ENCODE data around the gene NXPE1.
"Not testable (repeated sequence)": the region's sequence is repeated elsewhere in the genome, so short reads cannot be mapped to it uniquely, and the experiment has no call there.

NXPE1 gene

DNA sequence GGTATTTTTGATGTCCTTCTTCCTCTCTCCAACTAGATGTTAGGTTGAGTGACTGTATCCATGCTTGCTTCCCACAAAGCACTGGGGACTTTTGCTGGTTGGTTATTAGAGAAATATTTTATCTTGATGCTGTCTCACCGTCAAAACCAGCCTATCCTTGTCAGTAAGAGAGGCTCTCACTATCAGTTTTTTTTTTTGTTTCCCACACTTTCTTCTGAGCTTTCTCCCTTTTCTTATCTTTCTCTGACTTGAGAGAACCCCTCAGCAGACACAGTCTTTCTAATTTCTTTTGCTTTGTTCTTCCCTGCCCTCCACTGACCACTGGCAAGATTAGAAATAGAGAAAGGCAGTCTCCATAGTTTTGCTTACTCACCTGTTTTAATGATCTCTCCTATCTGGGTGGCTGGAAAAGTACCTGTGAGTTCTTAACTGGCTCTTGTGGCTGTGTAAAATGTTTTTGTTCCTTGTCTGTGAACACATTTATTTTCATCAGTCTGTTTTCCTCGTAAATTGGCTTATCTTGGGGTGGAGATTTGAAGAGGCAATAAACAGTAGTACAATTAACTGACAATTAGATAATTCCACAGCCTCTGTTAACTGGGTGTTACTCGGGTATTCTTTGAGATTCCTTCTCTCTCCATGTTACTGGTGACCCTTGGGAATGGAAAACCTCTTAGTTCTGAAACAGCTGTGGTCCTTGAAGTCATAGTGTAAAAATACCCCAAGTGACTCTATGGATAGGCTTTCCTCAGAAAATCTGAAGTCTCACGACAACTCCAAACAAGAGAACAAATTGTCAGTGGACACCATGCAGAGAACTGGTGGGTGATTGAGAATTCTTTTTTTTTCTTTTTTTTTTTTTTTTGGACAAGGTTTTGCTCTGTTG, at the start of gene NXPE1:
Gene NXPE1, minus strand, starts transcription at position 457 of the 886 bp plus-strand sequence. CDS start 8,680 bp downstream, outside the sequence.
- H3K4me3 ChIP-seq (ENCODE audit: low read depth, low read length) = no peak within 1 kb of the TSS

DNA sequence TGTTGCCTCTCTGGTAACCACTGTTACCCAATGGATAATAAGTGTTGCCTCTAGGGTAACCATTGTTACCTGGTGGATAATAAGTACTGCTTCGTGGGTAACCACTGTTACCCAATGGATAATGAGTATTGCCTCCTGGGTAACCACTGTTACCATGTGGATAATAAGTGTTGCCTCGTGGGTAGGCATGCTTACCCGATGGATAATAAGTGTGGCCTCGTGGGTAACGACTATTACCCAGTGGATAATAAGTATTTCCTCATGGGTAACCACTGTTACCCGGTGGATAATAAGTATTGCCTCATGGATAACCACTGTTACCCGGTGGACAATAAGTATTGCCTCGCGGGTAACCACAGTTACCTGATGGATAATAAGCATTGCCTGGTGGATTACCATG, 49.7 kb upstream of the NXPE1 start:
- no peak overlapping the region for H3K4me3 ChIP-seq (ENCODE audit: low read depth, low read length)

DNA sequence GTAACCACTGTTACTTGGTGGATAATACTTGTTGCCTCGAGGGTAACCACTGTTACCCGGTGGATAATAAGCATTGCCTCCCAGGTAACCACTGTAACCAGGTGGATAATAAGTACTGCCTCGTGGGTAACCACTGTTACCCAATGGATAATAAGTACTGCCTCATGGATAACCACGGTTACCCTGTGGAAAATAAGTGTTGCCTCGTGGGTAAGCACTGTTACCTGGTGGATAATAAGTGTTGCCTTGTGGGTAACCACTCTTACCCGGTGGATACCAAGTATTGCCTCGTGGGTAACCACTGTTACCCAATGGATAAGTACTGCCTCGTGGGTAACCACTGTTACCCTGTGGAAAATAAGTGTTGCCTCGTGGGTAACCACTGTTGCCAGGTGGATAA, 48.9 kb upstream of the NXPE1 start:
- H3K4me3 ChIP-seq (ENCODE audit: low read depth, low read length) = not testable (repeated sequence)

DNA sequence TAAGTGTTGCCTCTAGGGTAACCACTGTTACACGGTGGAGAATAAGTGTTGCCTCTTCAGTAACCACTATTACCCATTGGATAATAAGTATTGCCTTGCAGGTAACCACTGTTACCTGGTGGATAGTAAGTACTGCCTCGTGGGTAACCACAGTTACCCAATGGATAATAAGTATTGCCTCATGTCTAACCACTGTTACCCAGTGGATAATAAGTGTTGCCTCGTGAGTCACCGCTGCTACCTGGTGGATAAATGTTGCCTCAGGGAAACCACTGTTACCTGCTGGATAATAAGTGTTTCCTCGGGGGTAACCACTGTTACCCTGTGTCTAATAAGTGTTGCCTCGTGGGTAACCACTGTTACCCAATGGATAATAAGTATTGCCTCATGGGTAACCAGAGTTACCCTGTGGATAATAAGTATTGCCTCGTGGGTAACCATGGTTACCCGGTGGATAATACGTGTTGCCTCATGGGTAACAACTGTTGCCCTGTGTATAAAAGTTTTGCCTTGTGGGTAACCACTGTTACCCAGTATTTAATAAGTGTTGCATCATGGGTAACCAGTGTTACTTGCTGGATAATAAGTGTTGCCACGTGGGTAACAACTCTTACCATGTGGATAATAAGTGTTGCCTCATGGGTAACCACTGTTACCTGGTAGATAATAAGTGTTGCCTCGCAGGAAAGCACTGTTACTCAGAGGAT, 48.2 kb upstream of the NXPE1 start:
- H3K4me3 ChIP-seq (ENCODE audit: low read depth, low read length) = no peak overlapping the region

DNA sequence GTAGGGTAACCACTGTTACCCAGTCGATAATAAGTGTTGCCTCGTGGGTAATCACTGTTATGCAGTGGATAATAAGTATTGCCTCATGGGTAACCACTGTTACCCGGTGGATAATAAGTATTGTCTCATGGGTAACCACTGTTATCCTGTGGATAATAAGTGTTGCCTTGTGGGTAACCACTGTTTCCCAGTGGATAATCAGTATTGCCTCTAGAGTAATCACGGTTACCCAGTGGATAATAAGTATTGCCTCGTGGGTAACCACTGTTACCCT, 47.1 kb upstream of the NXPE1 start:
- not testable (repeated sequence) for H3K4me3 ChIP-seq (ENCODE audit: low read depth, low read length)

DNA sequence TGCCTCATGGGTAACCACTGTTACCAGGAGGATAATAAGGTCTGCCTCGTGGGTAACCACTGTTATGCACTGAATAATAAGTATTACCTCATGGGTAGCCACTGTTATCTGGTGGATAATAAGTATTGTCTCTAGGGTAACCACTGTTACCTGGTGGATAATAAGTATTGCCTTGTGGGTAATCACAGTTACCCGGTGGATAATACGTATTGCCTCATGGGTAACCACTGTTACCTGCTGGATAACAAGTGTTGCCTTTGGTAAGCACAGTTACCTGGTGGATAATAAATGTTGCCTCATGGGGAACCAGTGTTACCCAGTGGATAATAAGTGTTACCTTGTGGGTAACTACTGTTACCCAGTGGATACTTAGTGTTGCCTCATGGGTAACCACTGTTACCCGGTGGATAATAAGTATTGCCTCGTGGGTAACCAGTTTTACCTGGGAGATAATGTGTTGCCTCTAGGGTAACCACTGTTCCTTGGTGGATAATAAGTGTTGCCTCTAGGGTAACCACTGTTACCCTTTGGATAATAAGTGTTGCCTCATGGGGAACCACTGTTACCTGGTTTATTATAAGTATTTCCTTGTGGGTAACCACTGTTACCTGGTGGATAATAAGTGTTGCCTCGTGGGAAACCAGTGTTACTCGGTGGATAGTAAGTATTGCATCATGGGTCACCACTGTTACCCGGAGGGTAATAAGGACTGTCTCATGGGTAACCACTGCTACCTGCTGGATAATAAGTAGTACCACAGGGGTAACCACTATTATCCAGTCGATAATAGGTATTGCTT, 46.5 kb upstream of the NXPE1 start:
- no peak overlapping the region for H3K4me3 ChIP-seq (ENCODE audit: low read depth, low read length)

DNA sequence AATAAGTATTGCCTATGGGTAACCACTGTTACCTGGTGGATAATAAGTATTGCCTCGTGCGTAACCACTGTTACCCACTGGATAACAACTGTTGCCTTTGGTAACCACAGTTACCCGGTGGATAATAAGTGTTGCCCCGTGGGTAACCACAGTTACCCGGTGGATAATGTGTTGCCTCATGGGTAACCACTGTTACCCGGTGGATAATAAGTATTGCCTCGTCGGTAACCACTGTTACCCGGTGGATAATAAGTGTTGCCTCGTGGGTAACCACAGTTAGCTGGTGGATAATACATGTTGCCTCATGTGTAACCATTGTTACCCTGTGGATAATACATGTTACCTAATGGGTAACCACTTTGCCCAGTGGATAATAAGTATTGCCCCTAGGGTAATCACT, 45.7 kb upstream of the NXPE1 start:
- H3K4me3 ChIP-seq (ENCODE audit: low read depth, low read length) = no peak overlapping the region

DNA sequence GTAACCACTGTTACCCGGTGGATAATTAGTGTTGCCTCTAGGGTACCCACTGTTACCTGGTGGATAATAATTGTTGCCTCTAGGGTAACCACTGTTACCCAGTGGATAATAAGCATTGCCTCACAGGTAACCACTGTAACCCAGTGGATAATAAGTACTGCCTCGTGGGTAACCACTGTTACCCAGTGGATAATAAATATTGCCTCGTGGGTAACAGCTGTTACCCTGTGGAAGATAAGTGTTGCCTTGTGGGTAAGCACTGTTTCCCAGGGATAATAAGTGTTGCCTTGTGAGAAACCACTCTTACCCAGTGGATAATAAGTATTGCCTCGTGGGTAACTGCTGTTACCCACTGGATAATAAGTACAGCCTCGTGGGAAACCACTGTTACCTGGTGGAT, 45.2 kb upstream of the NXPE1 start:
- H3K4me3 ChIP-seq (ENCODE audit: low read depth, low read length) = no peak overlapping the region

DNA sequence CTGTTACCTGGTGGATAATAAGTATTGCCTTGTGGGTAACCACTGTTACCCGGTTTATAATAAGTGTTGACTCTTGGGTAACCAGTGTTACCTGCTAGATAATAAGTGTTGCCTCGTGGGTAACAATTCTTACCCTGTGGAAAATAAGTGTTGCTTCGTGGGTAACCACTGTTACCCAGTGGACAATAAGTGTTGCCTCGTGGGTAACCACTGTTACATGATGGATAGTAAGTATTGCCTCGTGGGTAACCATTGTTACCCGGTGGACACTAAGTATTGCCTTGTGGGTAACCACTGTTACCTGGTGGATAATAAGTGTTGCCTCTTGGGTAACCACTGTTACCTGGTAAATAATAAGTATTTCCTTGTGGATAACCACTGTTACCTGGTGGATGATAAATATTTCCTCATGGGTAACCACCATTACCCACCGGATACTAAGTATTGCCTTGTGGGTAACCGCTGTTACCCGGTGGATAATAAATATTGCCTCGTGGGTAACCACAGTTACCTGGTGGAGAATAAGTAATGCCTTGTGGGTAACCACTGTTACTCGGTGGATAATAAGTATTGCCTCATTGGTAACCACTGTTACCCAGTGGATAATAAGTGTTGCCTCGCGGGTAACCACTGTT, 44.6 kb upstream of the NXPE1 start:
- no peak overlapping the region for H3K4me3 ChIP-seq (ENCODE audit: low read depth, low read length)

DNA sequence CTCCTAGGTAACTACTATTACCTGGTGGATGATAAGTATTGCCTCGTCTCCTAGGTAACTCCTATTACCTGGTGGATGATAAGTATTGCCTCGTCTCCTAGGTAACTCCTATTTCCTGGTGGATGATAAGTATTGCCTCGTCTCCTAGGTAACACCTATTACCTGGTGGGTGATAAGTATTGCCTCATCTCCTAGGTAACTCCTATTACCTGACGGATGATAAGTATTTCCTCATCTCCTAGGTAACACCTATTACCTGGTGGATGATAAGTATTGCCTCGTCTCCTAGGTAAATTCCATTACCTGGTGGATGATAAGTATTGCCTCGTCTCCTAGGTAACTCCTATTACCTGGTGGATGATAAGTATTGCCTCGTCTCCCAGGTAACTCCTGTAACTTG, 43.5 kb upstream of the NXPE1 start:
- not testable (repeated sequence) for H3K4me3 ChIP-seq (ENCODE audit: low read depth, low read length)

DNA sequence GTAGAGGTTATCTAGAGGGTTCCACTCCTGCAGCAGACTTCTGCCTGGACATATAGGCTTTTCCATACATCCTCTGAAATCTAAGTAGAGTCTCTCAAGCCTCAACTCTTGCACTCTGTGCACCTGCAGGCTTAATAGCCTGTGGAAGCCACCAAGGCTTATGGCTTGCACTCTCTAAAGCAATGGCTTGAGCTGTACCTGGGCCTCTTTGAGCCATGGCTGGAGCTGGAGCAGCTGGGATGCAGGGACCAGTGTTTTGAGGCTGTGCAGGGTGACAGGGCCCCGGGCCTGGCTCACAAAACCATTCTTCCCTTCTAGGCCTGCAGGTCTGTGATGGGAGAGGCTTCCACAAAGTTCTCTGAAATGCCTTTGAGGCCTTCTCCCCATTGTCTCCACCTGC, 38.8 kb upstream of the NXPE1 start:
- H3K4me3 ChIP-seq (ENCODE audit: low read depth, low read length) = no peak overlapping the region

DNA sequence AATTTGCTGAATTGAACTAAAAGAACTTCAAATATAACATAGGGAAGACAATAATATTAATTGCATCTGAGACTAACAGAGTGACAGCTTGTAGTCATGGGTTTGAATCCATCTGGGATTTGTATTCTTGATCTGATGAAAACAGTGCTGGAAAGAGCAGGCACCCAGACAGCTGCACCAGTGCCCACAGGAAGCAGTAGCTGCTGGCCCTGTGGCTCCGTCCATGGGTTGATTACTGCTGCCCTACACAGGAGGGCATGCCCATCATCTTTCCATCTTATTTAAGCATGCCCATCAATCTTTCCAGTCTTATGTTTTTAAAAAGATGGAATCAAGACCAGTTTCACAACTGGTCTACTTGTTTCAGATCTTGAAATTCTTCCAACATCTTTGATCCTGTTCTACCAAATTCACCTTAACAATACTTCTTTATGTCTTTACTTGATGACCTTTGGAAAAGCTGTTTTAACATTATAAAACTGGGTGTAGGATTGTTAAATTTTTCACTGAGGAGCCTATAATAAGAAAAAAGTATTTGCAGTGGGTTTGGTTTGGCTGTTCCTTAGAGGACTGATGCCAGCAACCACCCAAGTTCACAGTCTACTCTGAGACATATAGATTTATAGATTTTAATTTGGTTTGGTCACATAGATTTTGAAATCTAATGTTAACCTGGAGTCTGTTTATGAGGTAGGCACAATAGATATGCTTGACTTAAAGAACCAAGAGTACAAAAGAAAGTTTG, 36.7 kb upstream of the NXPE1 start:
- no peak overlapping the region for H3K4me3 ChIP-seq (ENCODE audit: low read depth, low read length)

DNA sequence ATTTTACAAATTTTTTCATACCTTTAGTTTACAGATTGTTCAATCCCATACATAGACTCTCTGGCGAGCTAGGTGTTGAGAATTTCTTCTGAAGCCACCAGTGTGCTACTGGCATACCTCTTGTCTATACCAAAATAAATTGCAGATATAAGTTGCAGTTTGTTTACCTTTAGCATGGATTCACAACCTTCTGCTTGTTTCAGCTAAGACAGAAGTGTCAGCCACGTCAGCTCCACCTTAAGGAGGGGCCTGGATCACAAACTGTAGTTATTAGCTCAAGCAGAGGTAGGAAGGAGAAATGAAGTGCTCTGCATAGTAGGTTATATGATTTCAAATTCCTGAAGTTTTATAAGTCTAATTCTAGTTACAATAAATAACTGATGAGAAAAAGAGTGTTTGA, 35.9 kb upstream of the NXPE1 start, which contains the start of gene NXPE4:
Gene NXPE4, minus strand, starts transcription at position 216 of the 400 bp plus-strand sequence. CDS start 1,027 bp downstream, outside the sequence.
- H3K4me3 ChIP-seq (ENCODE audit: low read depth, low read length) = no peak within 1 kb of the TSS

DNA sequence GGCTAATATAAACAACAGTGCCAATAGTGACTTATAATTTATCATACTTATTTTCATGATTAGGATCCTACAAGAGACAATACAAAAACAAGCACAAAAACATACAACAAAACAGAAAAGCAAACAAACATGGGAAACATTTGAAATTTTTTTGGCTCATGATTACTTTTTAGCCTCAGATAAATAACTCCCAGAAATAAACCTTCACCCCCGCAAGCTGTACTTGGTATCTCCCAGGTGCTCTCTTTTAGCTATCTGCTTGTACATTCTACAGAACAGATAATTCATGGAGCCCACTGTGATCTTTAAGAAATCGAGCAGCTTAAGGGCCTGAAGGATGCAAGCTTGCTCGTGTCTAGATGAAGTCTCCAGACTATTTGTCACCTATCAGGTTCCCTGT, 35.0 kb upstream of the NXPE1 start:
- no peak overlapping the region for H3K4me3 ChIP-seq (ENCODE audit: low read depth, low read length)

DNA sequence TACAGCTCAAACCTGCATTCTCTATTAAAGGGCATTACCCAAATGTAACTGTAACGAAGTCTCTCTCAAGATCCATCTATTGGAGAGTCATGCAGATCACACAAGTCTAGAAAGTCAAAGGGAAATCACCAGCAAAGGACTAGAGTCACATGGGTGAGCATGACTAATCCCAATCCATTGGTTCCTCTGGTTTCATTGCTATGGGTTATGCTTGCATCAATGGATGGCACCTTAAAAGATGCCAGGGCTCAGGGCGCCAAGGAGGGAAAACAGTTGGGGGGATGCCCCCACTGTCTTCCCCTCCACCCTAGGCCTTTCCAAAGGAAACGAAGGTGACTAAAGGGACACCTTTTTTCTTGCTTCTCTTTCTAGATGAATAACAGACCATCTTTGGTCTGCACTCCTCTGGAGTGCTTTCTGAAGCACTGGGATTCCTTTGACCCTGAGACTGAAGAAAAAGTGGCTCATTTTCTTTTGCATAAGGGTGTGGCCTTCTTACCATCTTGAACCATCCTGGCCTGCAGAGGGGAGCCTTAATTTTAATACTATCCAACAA, 27.8 kb upstream of the NXPE1 start:
- H3K4me3 ChIP-seq (ENCODE audit: low read depth, low read length) = no peak overlapping the region

DNA sequence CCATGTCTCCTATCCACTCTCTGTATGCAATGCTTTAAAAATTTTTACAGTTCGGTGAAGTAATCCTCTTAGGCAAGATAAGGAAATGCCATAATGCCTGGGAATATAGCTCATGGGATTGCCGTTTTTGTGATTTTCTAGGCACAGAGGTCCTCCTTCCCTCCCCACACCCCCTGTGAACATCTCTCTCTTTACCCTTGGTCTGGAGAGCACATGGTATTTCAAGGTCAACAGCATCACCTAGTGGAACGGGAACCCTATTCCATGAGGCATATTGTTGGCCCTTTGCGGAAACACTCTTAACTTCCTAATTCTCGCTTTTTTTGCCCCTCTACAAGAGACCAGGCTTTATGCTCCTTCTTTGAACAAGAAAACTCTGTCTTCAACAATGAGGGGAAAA, 27.1 kb upstream of the NXPE1 start:
- no peak overlapping the region for H3K4me3 ChIP-seq (ENCODE audit: low read depth, low read length)

DNA sequence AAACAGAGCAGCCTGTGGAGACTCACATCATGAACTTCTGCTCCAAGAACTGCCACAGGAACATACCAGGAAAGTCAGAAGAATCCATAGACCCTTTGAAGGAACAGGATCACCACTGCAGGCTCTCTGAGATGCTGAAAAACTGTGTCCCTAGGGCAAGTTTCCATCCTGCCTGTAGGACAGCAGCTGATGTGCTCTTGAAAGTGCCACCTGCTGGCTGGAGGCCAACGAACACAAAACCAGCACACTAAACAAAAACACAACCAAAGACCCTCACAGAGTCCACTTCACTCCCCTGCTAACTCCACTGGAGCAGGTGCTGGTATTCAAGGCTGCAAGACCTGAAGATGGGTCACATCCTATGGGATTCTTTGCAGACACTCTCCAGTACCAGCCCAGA, 12.0 kb upstream of the NXPE1 start:
- H3K4me3 ChIP-seq (ENCODE audit: low read depth, low read length) = no peak overlapping the region

DNA sequence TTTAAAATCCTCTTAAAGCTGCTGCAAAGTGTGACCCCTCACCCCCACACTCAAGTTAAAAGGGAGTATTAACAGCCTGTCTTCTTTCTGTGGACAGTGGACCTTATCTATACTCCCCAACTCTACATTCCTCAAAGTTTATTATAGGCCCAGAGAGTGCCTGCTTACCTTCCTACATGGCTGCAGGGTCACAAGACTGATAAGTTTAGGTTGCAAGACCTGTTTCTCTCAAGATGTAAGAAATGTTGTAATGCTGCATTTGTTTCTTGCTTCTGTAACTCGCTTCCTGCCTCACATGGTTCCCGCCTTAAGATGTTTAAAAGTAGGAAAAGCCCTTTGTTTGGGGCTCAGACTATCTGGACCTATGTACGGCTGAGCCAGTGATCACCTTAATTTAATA, 10.1 kb upstream of the NXPE1 start:
- H3K4me3 ChIP-seq (ENCODE audit: low read depth, low read length) = no peak overlapping the region

DNA sequence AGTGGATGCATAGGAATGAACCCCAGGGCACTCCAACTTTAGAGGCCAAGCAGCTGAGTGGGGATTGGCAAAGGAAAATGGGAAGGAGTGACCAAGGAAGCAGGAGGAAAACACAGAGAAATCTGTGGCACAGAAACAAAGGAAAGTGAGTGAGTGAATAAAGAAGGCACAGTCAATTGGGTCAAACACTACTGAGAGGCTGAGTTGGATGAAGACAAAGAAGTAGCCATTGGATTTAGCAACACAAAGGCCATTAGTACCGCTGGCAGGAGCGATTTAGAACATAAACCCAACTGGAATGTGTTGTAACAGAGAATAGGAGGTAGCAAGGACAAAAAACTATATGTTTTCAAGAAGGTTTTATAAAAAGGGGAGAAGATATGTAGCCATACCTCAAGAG, 6.6 kb upstream of the NXPE1 start:
- no peak overlapping the region for H3K4me3 ChIP-seq (ENCODE audit: low read depth, low read length)

DNA sequence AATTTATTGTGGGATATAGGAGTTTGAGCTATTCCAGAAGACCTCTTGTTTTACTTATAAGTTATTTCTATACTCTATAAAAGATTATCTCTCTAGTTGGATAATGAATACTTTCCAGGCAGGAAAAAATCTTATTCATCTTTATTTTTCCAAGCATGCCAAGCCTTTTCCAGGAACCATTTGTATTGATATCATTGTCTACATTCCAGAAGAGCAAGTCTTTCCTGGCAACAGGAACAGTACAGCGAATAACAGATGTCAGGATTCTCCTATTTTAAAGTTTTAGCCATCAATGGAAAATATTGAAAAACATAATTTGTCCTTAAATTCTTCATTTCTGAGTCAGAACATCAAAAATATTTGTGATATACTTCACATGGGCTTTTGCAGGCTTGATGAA, 5.2 kb upstream of the NXPE1 start:
- no peak overlapping the region for H3K4me3 ChIP-seq (ENCODE audit: low read depth, low read length)

Data from iPS-11a (cell line).